Forelimb muscle (tissue), 1 donor: ENCODE measurements around the gene ERVH48-1. TPM values are rescaled to one million over a fixed set of nuclear protein-coding genes. Genes with fewer than 3 reads are reported as not detected.
"Not testable (repeated sequence)": the region's sequence is repeated elsewhere in the genome, so short reads cannot be mapped to it uniquely, and the experiment has no call there.

ENCODE experiments used
- DNase-seq: peaks from one replicate; pipeline ENCODE4 v3.0.0-alpha.2; 2013; ENCODE audit warnings: low read depth
- polyA plus RNA-seq: library from polyadenylated mRNA; unstranded; fragments of 120-200 nt; gene quantifications from one replicate; pipeline ENCODE4 v1.2.1, GENCODE V29; 2013; ENCODE audit not compliant: insufficient read length

The ERVH48-1 gene
- polyA plus RNA-seq: 1.2 TPM

GRCh38 chr21:42925114-42925926 lies at the start of gene ERVH48-1:
TSS of gene ERVH48-1 (minus strand) at chr21:42925630. CDS start at chr21:42919006, 6,624 bp downstream.
- no peak for DNase-seq

DNA sequence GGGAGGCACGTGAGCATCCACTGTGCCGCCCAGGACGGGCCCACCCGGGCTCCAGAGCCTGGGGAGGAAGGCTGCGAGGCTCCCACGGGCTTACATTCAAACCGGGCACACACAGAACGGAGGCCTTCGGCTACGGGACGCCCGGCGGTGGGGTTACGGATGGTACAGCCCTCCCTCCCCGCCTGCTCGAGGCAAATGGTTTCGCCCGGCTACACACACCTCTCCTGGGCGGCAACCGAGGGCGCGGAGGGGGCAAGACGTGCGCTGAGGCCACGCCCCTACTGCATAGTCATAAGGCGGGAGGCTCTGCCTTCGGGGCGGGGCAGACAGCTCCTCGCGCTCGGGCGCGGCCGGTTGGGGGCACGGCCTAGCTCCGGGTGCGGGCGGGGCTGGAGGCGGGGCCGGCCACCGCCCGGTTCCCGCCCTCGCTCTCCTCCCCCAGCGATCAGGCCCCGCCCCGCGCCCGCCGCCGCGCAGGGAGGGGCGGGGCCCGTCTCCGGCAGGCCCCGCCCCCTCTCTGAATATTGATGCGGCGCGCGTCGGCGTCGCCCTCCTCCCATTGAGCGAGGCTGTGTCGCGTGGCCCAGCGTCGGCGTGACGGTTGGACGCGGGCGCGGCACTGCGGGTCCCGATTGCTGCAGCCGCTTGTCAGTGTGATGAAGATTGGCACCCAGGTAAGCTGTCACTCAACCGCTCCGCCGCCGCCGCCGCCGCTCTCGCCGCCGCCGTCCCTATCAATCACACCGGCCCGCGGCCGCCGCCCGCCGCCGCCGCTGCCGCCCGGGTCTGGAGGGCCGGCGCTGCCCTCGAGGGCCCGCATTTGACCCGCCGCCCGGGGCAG lies 48.8 kb upstream of the ERVH48-1 start, which contains the start of gene PKNOX1:
TSS of gene PKNOX1 (plus strand) at position 572 of the 841 bp plus-strand sequence. CDS start 29,820 bp downstream, outside the sequence.
- peak; percentile 92 for DNase-seq

GRCh38 chr21:42973309-42973990 lies 48.0 kb upstream of the ERVH48-1 start:
- DNase-seq: no peak

GRCh38 chr21:42971897-42972275 lies 46.5 kb upstream of the ERVH48-1 start:
- no peak for DNase-seq

DNA sequence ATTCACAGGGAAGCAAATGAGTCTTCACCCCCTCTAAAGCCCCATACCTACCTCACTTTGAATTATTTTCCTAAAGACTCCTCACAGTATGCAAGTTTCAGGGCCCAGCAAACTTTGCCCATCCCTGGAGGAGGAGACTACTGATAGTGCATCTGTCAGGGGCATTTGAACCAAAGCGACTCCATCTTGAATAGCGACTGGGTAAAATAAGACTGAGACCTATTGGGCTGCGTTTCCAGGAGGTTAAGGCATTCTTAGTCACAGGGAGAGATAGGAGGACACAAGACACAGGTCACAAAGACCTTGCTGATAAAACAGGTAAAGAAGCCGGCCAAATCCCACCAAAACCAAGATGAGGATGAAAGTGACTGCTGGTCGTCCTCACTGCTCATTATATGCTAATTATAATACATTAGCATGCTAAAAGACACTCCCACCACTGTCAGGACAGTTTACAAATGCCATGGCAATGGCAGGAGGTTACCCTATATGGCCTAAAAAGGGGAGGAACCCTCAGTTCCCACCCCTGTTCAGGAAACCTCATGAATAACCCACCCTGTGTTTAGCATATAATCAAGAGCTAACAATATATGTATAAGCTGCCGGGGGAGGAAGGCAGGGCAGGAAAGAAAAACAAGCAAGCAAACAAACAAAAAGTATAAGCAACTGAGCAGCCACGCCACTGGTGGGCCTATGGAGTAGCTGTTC lies 45.7 kb upstream of the ERVH48-1 start:
- no peak for DNase-seq

DNA sequence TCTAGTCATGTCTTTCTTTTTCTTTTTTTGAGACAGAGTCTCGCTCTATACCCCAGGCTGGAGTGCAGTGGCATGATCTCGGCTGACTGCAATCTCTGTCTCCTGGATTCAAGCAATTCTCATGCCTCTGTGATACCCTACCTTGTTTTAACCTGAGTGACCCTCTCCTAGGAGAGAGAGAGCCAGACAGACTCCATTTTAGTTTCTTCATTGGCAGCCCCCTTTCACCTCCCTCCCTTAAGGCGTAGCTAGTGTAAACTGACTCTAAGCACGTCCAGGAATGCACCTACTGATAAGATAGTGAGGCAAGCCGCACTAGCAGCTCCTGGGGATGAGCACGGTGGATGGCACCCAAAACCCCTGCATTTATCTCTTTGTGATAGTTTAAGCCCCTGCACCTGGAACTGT lies 43.8 kb upstream of the ERVH48-1 start:
- DNase-seq: no peak

DNA sequence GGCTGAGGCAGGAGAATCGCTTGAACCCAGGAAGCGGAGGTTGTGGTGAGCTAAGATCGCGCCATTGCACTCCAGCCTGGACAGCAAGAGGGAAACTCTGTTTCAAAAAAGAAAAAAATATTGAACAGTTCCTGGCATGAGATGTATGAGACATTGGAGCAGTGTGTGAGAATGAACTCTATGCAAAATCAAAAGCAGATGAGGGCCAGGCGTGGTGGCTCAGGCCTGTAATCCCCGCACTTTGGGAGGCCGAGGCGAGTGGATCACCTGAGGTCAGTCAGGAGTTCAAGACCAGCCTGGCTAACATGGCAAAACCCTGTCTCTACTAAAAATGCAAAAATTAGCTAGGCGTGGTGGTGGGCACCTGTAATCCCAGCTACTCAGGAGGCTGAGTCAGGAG lies 42.2 kb upstream of the ERVH48-1 start:
- DNase-seq: not testable (repeated sequence)

GRCh38 chr21:42965211-42965560 lies 39.8 kb upstream of the ERVH48-1 start:
- DNase-seq: no peak

DNA sequence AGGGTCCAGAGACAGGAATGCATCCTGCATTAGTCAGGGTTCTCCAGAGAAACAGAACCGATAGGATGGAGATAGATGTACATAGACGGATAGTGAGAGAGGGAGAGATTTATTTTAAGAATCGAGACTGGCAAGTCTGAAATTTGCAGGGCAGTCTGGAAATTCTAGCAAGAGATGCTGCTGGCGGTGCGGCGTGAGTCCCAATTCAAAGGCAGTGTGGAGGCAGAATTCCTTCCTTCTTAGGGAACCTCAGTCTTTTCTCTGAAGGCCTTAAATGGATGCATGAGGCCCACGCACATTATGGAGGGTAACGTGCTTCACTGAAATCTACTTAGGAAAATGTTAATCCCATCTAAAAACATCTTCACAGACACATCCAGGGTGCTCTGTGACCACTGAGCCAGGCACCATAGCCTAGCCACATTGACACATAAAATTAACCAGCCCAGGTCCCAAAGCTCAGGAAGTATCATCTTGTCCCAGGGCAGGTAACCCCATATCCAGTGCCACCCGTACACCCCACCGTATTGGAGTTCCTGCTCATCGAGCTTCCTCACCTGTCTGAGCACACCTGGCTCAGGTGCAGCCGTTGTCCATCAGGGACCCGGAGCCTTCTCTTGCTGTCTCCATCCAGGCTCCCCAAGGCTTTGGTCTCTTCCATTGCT lies 39.2 kb upstream of the ERVH48-1 start:
- DNase-seq: no peak

GRCh38 chr21:42964086-42964485 lies 38.7 kb upstream of the ERVH48-1 start:
- DNase-seq: no peak

DNA sequence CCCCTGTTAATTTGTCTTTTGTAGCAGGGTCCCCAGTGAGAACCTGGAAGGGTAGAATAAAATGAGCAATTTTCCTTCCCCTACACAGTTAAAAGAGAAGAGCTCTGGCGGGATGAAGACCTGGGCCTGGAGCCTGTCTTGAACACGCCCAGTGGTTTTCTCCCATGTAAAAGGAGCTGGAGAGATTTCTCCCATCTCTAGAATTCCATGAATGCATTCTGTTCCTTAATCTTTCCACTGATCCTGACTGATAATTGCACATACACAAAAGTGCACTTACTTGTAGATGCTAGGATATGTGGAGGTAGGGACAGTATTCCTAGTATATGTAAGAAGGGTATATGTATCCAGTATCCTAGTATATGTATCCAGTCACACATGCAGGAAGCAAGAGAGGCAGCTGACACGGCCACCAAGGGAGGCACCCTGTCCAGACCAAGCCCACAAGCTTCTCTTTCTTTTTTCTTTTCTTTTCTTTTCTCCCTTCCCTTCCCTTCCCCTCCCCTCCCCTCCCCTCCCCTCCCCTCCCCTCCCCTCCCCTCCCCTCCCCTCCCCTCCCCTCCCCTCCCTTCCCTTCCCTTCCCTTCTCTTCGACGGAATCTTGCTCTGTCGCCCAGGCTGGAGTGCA lies 37.1 kb upstream of the ERVH48-1 start:
- no peak for DNase-seq

DNA sequence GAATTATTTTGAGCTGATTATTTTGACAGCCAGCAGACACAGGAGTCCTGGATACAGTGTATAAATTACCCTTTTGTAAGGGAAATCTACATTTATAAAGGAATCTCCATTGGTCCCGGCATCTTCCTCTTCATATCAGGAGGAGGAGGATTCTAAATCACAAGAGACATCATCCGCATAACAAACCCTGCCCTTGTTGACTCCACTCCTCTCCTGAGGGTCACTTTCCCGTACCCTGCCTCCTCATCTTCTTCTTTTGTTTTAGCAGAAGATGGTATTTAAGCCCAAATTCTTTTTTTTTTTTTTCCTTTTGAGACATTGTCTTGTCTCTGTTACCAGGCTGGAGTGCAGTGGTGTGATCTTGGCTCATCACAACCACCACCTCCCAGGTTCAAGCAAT lies 34.3 kb upstream of the ERVH48-1 start:
- DNase-seq: no peak

DNA sequence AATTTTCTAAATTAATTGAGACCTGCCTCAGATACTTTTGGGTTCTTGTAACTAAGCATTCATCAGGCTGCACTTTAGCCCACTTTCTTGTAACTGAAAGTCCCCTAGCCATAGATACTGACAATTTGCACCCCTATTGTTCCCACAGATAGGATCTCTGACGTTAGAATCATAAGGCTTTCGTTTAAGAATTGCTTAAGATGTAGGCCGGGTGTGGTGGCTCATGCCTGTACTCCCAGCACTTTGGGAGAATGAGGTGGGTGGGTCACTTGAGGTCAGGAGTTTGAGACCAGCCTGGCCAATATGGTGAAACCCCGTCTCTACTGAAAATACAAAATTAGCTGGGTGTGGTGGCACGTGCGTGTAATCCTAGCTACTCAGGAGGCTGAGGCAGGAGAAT lies 32.7 kb upstream of the ERVH48-1 start:
- DNase-seq: not testable (repeated sequence)

- DNase-seq: no peak
These were observed 31.6 kb upstream of the ERVH48-1 start for GRCh38 chr21:42956824-42957630.

GRCh38 chr21:42951193-42951592 lies 25.8 kb upstream of the ERVH48-1 start:
- DNase-seq: not testable (repeated sequence)

GRCh38 chr21:42949094-42949755 lies 23.8 kb upstream of the ERVH48-1 start:
- not testable (repeated sequence) for DNase-seq

GRCh38 chr21:42942244-42942643 lies 16.8 kb upstream of the ERVH48-1 start:
- no peak for DNase-seq

DNA sequence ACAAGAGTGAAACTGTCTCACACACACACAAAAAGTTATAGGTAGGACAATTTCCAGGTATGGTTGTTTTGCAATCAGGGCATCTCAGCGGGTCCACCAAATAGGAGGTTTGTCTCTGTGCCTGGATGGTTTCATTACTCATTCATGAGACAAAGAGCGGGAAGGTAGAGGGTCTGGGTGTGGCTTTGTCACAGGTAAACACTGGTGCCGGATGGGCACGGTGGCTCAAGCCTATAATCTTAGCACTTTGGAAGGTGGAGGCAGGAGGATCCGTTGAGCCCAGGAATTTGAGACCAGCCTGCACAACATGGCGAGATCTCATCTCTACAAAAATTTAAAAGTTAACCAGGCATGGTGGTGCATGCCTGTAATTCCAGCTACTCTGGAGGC lies 16.3 kb upstream of the ERVH48-1 start:
- no peak for DNase-seq
